K562 (cell line): Measurements from ENCODE around the gene AP4E1. TPM values are rescaled to one million over a fixed set of nuclear protein-coding genes. Genes with fewer than 3 reads are reported as not detected.

ENCODE experiments used
- ATAC-seq: fragments of 200-7000 bp; cut with Tn5 transposase; 3 replicates; pipeline ENCODE4 v1.9.1; 2020; ENCODE audit warnings: moderate library complexity
- BruUV-seq: library from RNA; stranded (reverse); fragments of 400-500 nt; replicated peaks from 2 replicates; lab custom pipeline; 2021; lab: Mats Ljungman, UMichigan
- CTCF ChIA-PET: fragments of 300-600 bp; formaldehyde crosslinking; extraction: SDS; loops from one replicate; lab custom pipeline; 2021; ENCODE audit warnings: low intra/inter-chr PET ratio; lab: Yijun Ruan, JAX
- POLR2A ChIA-PET: fragments of 300-600, 350-650 bp; sonication (Branson Sonifier 250); formaldehyde crosslinking; extraction: SDS; loops from one replicate; lab custom pipeline; 2021; ENCODE audit warnings: antibody characterized with exemption, inconsistent platforms; lab: Yijun Ruan, JAX
- DNase-seq, 4 experiments: peaks; one replicate each; pipeline versions ENCODE4 v3.0.0 to v3.0.0-alpha.2; 2011 to 2018; ENCODE audit warnings: low spot score in 3 of 4, mixed read lengths in 3 of 4; ENCODE audit errors: extremely low read depth in 1 of 4
- FAIRE-seq: peaks from 2 replicates; lab custom pipeline; 2011; peaks lifted over from hg19 to GRCh38; lab: Jason Lieb, UNC
- H2AFZ ChIP-seq: 2 replicates; pipeline ENCODE4 v1.6.0; 2011; ENCODE audit warnings: low read depth, low read length, control low read depth, inconsistent platforms
- H3K27ac ChIP-seq: fragments of 200-600 bp; 3 replicates; pipeline ENCODE4 v1.8.0; 2011; ENCODE audit warnings: low read depth, mild to moderate bottlenecking, control low read depth, inconsistent platforms, low read length, moderate library complexity, mixed read lengths; ENCODE audit errors: extremely low read depth
- H3K27me3 ChIP-seq, 2 experiments: fragments of 300-600 bp in 1 of 2; 2 replicates in 1 of 2; 3 replicates in 1 of 2; pipeline versions ENCODE4 v1.6.0 to v1.8.0; 2011; ENCODE audit warnings: inconsistent platforms in 2 of 2, low read length in 2 of 2, mild to moderate bottlenecking in 1 of 2, mixed read lengths in 1 of 2, moderate library complexity in 1 of 2; ENCODE audit not compliant: control insufficient read depth in 2 of 2, insufficient read depth in 2 of 2
- H3K36me3 ChIP-seq: fragments of 300-600 bp; 3 replicates; pipeline ENCODE4 v1.8.0; 2011; ENCODE audit warnings: mild to moderate bottlenecking, low read length, inconsistent platforms; ENCODE audit not compliant: control insufficient read depth, insufficient read depth
- H3K4me1 ChIP-seq, 2 experiments: fragments of 200-600 bp in 1 of 2; replicated peaks in 1 of 2; 2 replicates in 1 of 2; 3 replicates in 1 of 2; pipeline versions ENCODE4 v1.5.1 to v1.8.0; 2011; ENCODE audit warnings: inconsistent platforms in 2 of 2, low read length in 2 of 2, mild to moderate bottlenecking in 1 of 2, mixed read lengths in 1 of 2, moderate library complexity in 1 of 2; ENCODE audit not compliant: control insufficient read depth in 2 of 2, insufficient read depth in 2 of 2
- H3K4me2 ChIP-seq: 2 replicates; pipeline ENCODE4 v1.6.1; 2011; ENCODE audit warnings: low read length, control low read depth, inconsistent platforms, mixed read lengths; ENCODE audit not compliant: insufficient read depth
- H3K4me3 ChIP-seq: fragments of 200-600 bp; sonication (generic), shearing (Covaris generic); 2 replicates; pipeline ENCODE4 v1.5.1; 2016; ENCODE audit warnings: control low read depth, inconsistent platforms
- H3K79me2 ChIP-seq: fragments of 200-600 bp; 3 replicates; pipeline ENCODE4 v1.8.0; 2011; ENCODE audit warnings: low read length, inconsistent platforms; ENCODE audit not compliant: control insufficient read depth, insufficient read depth
- H3K9ac ChIP-seq, 2 experiments: 2 replicates each; pipeline versions ENCODE4 v1.6.0 to v1.6.1; 2011; ENCODE audit warnings: low read depth in 2 of 2, low read length in 2 of 2, control low read depth in 1 of 2, inconsistent platforms in 1 of 2, mild to moderate bottlenecking in 1 of 2, mixed read lengths in 1 of 2; ENCODE audit not compliant: insufficient read depth in 1 of 2
- H3K9me1 ChIP-seq: one replicate; pipeline ENCODE4 v1.6.0; 2011; ENCODE audit warnings: inconsistent platforms, mild to moderate bottlenecking, low read length, moderate library complexity; ENCODE audit not compliant: control insufficient read depth, insufficient read depth
- H3K9me3 ChIP-seq: replicated peaks from 2 replicates; pipeline ENCODE4 v1.5.1; 2011; ENCODE audit warnings: low read depth, low read length, inconsistent platforms; ENCODE audit not compliant: control insufficient read depth, insufficient read depth
- H4K20me1 ChIP-seq: replicated peaks from 2 replicates; pipeline ENCODE4 v1.6.1; 2011; ENCODE audit warnings: low read length, inconsistent platforms, mixed read lengths; ENCODE audit not compliant: control insufficient read depth, insufficient read depth
- ARID4B ChIP-seq: sonication (generic); formaldehyde crosslinking; IDR thresholded peaks from 2 replicates; pipeline ENCODE4 v1.8.0; 2022; ENCODE audit warnings: mild to moderate bottlenecking, missing genetic modification reagents
- MEIS2 ChIP-seq: fragments of 450-650 bp; IDR thresholded peaks from 2 replicates; pipeline ENCODE4 v1.6.1; 2014; ENCODE audit warnings: mild to moderate bottlenecking; ENCODE audit not compliant: partially characterized antibody
- WGBS: fragments of 100-300 bp; shearing (Covaris generic); methylation state at CpG from one replicate; pipeline ENCODE4 v1.1.6; 2016; ENCODE audit warnings: low coverage, mixed read lengths; ENCODE audit not compliant: insufficient coverage; ENCODE audit errors: missing lambda C conversion rate; 5-methylcytosine and 5-hydroxymethylcytosine counted together
- in situ Hi-C: fragments of 300-500 bp; cut with MboI; formaldehyde crosslinking; loops from 4 replicates; pipeline ENCODE4 v1.15.0; 2018; ENCODE audit warnings: inconsistent platforms, mixed read lengths
- intact Hi-C: fragments of 100-400 bp; cut with micrococcal nuclease; formaldehyde crosslinking; loops from 2 replicates; pipeline ENCODE4 v1.14.2; 2022
- polyA plus RNA-seq, 8 experiments: library from polyadenylated mRNA; depleted of rRNA in 4 of 8; stranded (reverse) in 5 of 8; unstranded in 3 of 8; fragments of >200 nt; fragmentation: Nextera tagmentation in 2 of 8; fragmentation: Illumina TruSeq in 1 of 8; extraction: Ambion mirVana in 2 of 8; extraction: Trizol in 1 of 8; gene quantifications; 2 replicates each; pipeline versions ENCODE4 v1.2.1 to v1.2.3, GENCODE V29; 2011 to 2014; ENCODE audit warnings: inconsistent platforms in 1 of 8, missing spikeins in 1 of 8
- total RNA-seq, 7 experiments: library from RNA; depleted of rRNA in 6 of 7; stranded (reverse); fragments of >200 nt in 6 of 7; fragmentation: Illumina TruSeq in 2 of 7; extraction: Trizol in 2 of 7; gene quantifications; 2 replicates each; pipeline versions ENCODE4 v1.2.1 to v1.2.3, GENCODE V29; 2011 to 2021; ENCODE audit warnings: low replicate concordance in 1 of 7

The AP4E1 gene
- total and polyA plus RNA-seq, 9 of the 15 experiments (the other 6 are each of a cell fraction or from before 2014, with no cell fraction given): 1.3 to 11.5 (median 4.4) TPM

DNA sequence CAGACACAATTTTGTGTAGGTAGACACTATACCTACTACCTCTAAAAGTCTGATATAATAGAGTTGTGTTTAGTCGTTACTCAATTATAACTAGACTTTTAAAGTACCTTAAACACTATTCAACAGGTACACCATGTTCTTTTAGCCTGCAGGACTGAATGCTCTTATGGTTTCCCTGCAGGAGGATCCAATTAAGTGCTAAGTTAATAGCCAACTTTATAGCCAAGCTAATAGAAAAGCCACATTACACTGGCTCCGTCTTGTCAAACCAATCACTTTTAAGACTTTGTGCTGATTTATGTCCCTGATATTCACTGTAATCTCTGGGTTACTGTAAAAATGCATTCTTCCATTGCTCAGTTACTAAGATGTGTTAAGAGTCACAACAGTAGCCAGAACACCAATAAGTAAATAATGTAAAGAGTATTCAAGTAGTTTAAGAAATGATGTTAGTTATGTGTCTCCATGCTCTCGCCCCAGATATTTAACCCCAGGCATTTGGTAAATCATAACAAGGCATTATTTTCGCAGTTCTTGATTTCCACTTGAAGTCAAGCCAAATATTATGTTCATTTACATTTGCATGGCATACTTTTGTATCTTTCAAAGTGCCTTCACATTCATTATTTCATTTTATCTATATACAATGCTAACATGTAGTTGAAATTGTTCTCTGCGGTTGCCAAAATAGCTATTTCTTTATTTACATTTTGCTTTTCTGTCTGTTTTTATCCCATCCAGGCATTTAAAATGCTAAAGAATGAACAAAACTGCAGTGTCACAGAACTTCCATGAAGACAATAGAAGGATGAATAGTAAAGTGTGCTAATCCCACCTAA, 42.7 kb upstream of the AP4E1 start:
- TF ChIP-seq ARID4B (CRISPR knock-in tag) (no peak), MEIS2 (peak; percentile 18)
- Histone ChIP-seq H3K4me3 (no peak overlapping the region), H3K4me2 (no peak overlapping the region), H3K27ac (no peak overlapping the region), H3K9me3 (no peaks in the 10 kb centered on the region), H3K79me2 (no peaks in the 10 kb centered on the region), H3K9me1 (no peaks in the 10 kb centered on the region), H3K4me1 (peaks cover 0 to 6% of the 10 kb centered on the region in 2 experiments; a peak in 4 of 5 replicates), H3K36me3 (no peaks in the 10 kb centered on the region), H4K20me1 (no peaks in the 10 kb centered on the region), H3K9ac (no peak overlapping the region), H2AFZ (no peak overlapping the region), H3K27me3 (peaks cover 0 to 7% of the 10 kb centered on the region in 2 experiments; a peak in 1 of 5 replicates)
- whole genome bisulfite sequencing: 35% methylated on average over 5 of the region's 5 CpGs
- in situ Hi-C loops (no loop called here), intact Hi-C loops (no loop called here)
- ATAC-seq: no peak
- FAIRE-seq: no peak
- BruUV-seq: no TSS peak
- CTCF ChIA-PET: no interaction called here
- POLR2A ChIA-PET: interaction anchor here (0.7 kb wide), 1 partner anchor 73 kb away, joined by 3 read pairs; no protein-coding TSS in a partner anchor
- DNase-seq: no peak
